Skeletal muscle tissue (tissue), 4 donors: ENCODE data around the gene TOR3A. TPM values are rescaled to one million over a fixed set of nuclear protein-coding genes. Genes with fewer than 3 reads are reported as not detected.
A peak's percentile ranks its signal among the peaks of the same experiment; 100 is the strongest.

Source experiments
- H3K27ac ChIP-seq: one replicate; pipeline ENCODE4 v1.7.0; 2013; ENCODE audit warnings: mild to moderate bottlenecking, low read depth, low read length, inconsistent platforms
- H3K27me3 ChIP-seq, 3 donors: one replicate each; pipeline ENCODE4 v1.7.0; 2013; ENCODE audit warnings: low read length in 3 of 3; ENCODE audit not compliant: control insufficient read depth in 3 of 3, insufficient read depth in 3 of 3
- H3K36me3 ChIP-seq, 3 donors: one replicate each; pipeline ENCODE4 v1.7.0; 2013; ENCODE audit warnings: low read length in 3 of 3; ENCODE audit not compliant: control insufficient read depth in 3 of 3, insufficient read depth in 3 of 3
- H3K4me1 ChIP-seq, 3 donors: one replicate each; pipeline ENCODE4 v1.7.0; 2013; ENCODE audit warnings: low read length in 3 of 3, mild to moderate bottlenecking in 3 of 3; ENCODE audit not compliant: control insufficient read depth in 3 of 3, insufficient read depth in 3 of 3
- H3K4me3 ChIP-seq, 3 donors: one replicate each; pipeline ENCODE4 v1.7.0; 2013; ENCODE audit warnings: low read length in 3 of 3
- H3K9ac ChIP-seq, 3 donors: one replicate each; pipeline ENCODE4 v1.7.0; 2013; ENCODE audit warnings: low read length in 3 of 3, mild to moderate bottlenecking in 3 of 3, moderate library complexity in 2 of 3, low read depth in 1 of 3
- H3K9me3 ChIP-seq, 3 donors: one replicate each; pipeline ENCODE4 v1.7.0; 2013; ENCODE audit warnings: low read length in 3 of 3; ENCODE audit not compliant: control insufficient read depth in 3 of 3
- total RNA-seq: library from RNA; depleted of rRNA; stranded (reverse); fragments of >200 nt; gene quantifications from one replicate; pipeline ENCODE4 v1.2.3, GENCODE V29; 2014
- donor health status: Osteomylitis.

The TOR3A gene
- total RNA-seq, 1 donor from 2014 or later, result 16.7 TPM

- no peaks in the 10 kb centered on the region for H3K27me3 ChIP-seq
- H3K9ac ChIP-seq, result peak overlapping the region in 2 of 3 donors; percentile 47 to 64
- peak overlapping the region in 1 of 3 donors; percentile 1 for H3K4me3 ChIP-seq
- H3K36me3 ChIP-seq, result peaks cover 40 to 61% (median 57%) of the 10 kb centered on the region in 3 donors
- H3K27ac ChIP-seq, result peak overlapping the region; percentile 54
- no peaks in the 10 kb centered on the region for H3K9me3 ChIP-seq
- H3K4me1 ChIP-seq, result peaks cover 23 to 34% (median 29%) of the 10 kb centered on the region in 3 donors
Observed at GRCh38 chr1:179089827-179090482, 8.1 kb downstream of the TOR3A start.

GRCh38 chr1:179090522-179090921 lies 8.7 kb downstream of the TOR3A start:
- no peaks in the 10 kb centered on the region for H3K27me3 ChIP-seq
- peak overlapping the region; percentile 15 to 64 (median 47) for H3K9ac ChIP-seq
- peaks cover 44 to 63% (median 60%) of the 10 kb centered on the region in 3 donors for H3K36me3 ChIP-seq
- no peaks in the 10 kb centered on the region for H3K9me3 ChIP-seq
- peak overlapping the region in 1 of 3 donors; percentile 1 for H3K4me3 ChIP-seq
- peak overlapping the region; percentile 52 for H3K27ac ChIP-seq
- peaks cover 23 to 34% (median 29%) of the 10 kb centered on the region in 3 donors for H3K4me1 ChIP-seq

GRCh38 chr1:179090923-179091322 lies 9.1 kb downstream of the TOR3A start:
- H3K27me3 ChIP-seq, result no peaks in the 10 kb centered on the region
- peak overlapping the region; percentile 52 for H3K27ac ChIP-seq
- H3K4me3 ChIP-seq, result no peak overlapping the region
- peaks cover 23 to 34% (median 29%) of the 10 kb centered on the region in 3 donors for H3K4me1 ChIP-seq
- H3K9me3 ChIP-seq, result no peaks in the 10 kb centered on the region
- peaks cover 42 to 63% (median 60%) of the 10 kb centered on the region in 3 donors for H3K36me3 ChIP-seq
- H3K9ac ChIP-seq, result peak overlapping the region in 2 of 3 donors; percentile 15 to 64

- peaks cover 45 to 66% (median 63%) of the 10 kb centered on the region in 3 donors for H3K36me3 ChIP-seq
- peaks cover 23 to 34% (median 29%) of the 10 kb centered on the region in 3 donors for H3K4me1 ChIP-seq
- peak overlapping the region in 1 of 3 donors; percentile 35 for H3K4me3 ChIP-seq
- H3K9ac ChIP-seq, result peak overlapping the region in 1 of 3 donors; percentile 70
- H3K27ac ChIP-seq, result peak overlapping the region; percentile 52
- no peaks in the 10 kb centered on the region for H3K9me3 ChIP-seq
- no peaks in the 10 kb centered on the region for H3K27me3 ChIP-seq
Observed at GRCh38 chr1:179091691-179092165, 9.9 kb downstream of the TOR3A start.

- Histone ChIP-seq H3K9me3 (no peaks in the 10 kb centered on the region), H3K27ac (no peak overlapping the region), H3K4me1 (peaks cover 23 to 32% (median 29%) of the 10 kb centered on the region in 3 donors), H3K36me3 (peaks cover 38 to 65% (median 54%) of the 10 kb centered on the region in 3 donors), H3K9ac (peak overlapping the region in 1 of 3 donors; percentile 3), H3K4me3 (no peak overlapping the region), H3K27me3 (no peaks in the 10 kb centered on the region)
Observed at GRCh38 chr1:179092896-179093461, 11.1 kb downstream of the TOR3A start.

GRCh38 chr1:179094818-179095217 lies 12.9 kb downstream of the TOR3A start:
- H3K4me3 ChIP-seq, result no peak overlapping the region
- H3K27ac ChIP-seq, result peak overlapping the region; percentile 25
- H3K4me1 ChIP-seq, result peaks cover 23 to 27% (median 24%) of the 10 kb centered on the region in 3 donors
- no peaks in the 10 kb centered on the region for H3K27me3 ChIP-seq
- H3K9ac ChIP-seq, result no peak overlapping the region
- peaks cover 32 to 54% (median 45%) of the 10 kb centered on the region in 3 donors for H3K36me3 ChIP-seq
- H3K9me3 ChIP-seq, result no peaks in the 10 kb centered on the region

GRCh38 chr1:179095377-179095776 lies 13.5 kb downstream of the TOR3A start:
- Histone ChIP-seq H3K27ac (peak overlapping the region; percentile 25), H3K9ac (no peak overlapping the region), H3K9me3 (no peaks in the 10 kb centered on the region), H3K27me3 (no peaks in the 10 kb centered on the region), H3K4me3 (no peak overlapping the region), H3K4me1 (peaks cover 19 to 22% (median 19%) of the 10 kb centered on the region in 3 donors), H3K36me3 (peaks cover 32 to 54% (median 45%) of the 10 kb centered on the region in 3 donors)

GRCh38 chr1:179095924-179096323 lies 14.1 kb downstream of the TOR3A start:
- no peaks in the 10 kb centered on the region for H3K9me3 ChIP-seq
- H3K4me1 ChIP-seq, result peaks cover 13 to 16% (median 14%) of the 10 kb centered on the region in 3 donors
- no peaks in the 10 kb centered on the region for H3K27me3 ChIP-seq
- H3K9ac ChIP-seq, result no peak overlapping the region
- peaks cover 32 to 54% (median 45%) of the 10 kb centered on the region in 3 donors for H3K36me3 ChIP-seq
- no peak overlapping the region for H3K27ac ChIP-seq
- H3K4me3 ChIP-seq, result no peak overlapping the region

GRCh38 chr1:179099891-179100290 lies 18.0 kb downstream of the TOR3A start:
- no peak overlapping the region for H3K9ac ChIP-seq
- no peaks in the 10 kb centered on the region for H3K27me3 ChIP-seq
- H3K9me3 ChIP-seq, result no peaks in the 10 kb centered on the region
- H3K4me3 ChIP-seq, result no peak overlapping the region
- peaks cover 0 to 2% (median 0%) of the 10 kb centered on the region in 3 donors for H3K4me1 ChIP-seq
- H3K36me3 ChIP-seq, result peaks cover 12 to 25% (median 14%) of the 10 kb centered on the region in 3 donors
- no peak overlapping the region for H3K27ac ChIP-seq

- H3K9ac ChIP-seq, result no peak overlapping the region
- no peak overlapping the region for H3K4me3 ChIP-seq
- H3K36me3 ChIP-seq, result peaks cover 0 to 8% (median 3%) of the 10 kb centered on the region in 3 donors
- no peaks in the 10 kb centered on the region for H3K9me3 ChIP-seq
- no peaks in the 10 kb centered on the region for H3K27me3 ChIP-seq
- no peak overlapping the region for H3K27ac ChIP-seq
- peaks cover 0 to 4% (median 0%) of the 10 kb centered on the region in 3 donors for H3K4me1 ChIP-seq
Observed at GRCh38 chr1:179101566-179101965, 19.7 kb downstream of the TOR3A start.
